Calu3 (cell line): Measurements from ENCODE around the gene RAB3C. TPM values are rescaled to one million over a fixed set of nuclear protein-coding genes. Genes with fewer than 3 reads are reported as not detected.

ENCODE experiments used
- BruUV-seq: library from RNA; stranded (reverse); fragments of 400-500 nt; replicated peaks from 2 replicates; lab custom pipeline; 2021; lab: Mats Ljungman, UMichigan
- CTCF ChIA-PET: fragments of 300-600 bp; sonication (Branson Sonifier 250); formaldehyde crosslinking; loops from one replicate; lab custom pipeline; 2022; ENCODE audit warnings: antibody characterized with exemption; lab: Charles Lee
- DNase-seq: peaks from one replicate; pipeline ENCODE4 v3.0.0; 2022
- H3K27ac Mint-ChIP-seq: one replicate; pipeline ENCODE4 v1.8.0; 2022; ENCODE audit warnings: mixed read lengths; ENCODE audit not compliant: unreplicated experiment
- H3K27me3 Mint-ChIP-seq: one replicate; pipeline ENCODE4 v1.8.0; 2022; ENCODE audit warnings: mixed read lengths; ENCODE audit not compliant: unreplicated experiment
- H3K36me3 Mint-ChIP-seq: one replicate; pipeline ENCODE4 v1.8.0; 2022; ENCODE audit warnings: mild to moderate bottlenecking, moderate library complexity, mixed read lengths; ENCODE audit not compliant: insufficient read depth, unreplicated experiment
- H3K4me1 Mint-ChIP-seq: one replicate; pipeline ENCODE4 v1.8.0; 2022; ENCODE audit warnings: mild to moderate bottlenecking, low read depth, mixed read lengths; ENCODE audit not compliant: unreplicated experiment
- H3K4me3 Mint-ChIP-seq: one replicate; pipeline ENCODE4 v1.8.0; 2022; ENCODE audit warnings: mild to moderate bottlenecking, low read depth, moderate library complexity, mixed read lengths; ENCODE audit not compliant: unreplicated experiment
- H3K9me3 Mint-ChIP-seq: one replicate; pipeline ENCODE4 v1.8.0; 2022; ENCODE audit warnings: low read depth, mixed read lengths; ENCODE audit not compliant: unreplicated experiment
- intact Hi-C: fragments of 100-400 bp; cut with micrococcal nuclease; formaldehyde crosslinking; loops from one replicate; pipeline ENCODE4 v1.10.0; 2022; ENCODE audit not compliant: unreplicated experiment
- total RNA-seq: library from RNA; stranded (reverse); gene quantifications from 2 replicates; pipeline ENCODE4 v1.2.3, GENCODE V29; 2022
- TF ChIP-seq, protein P1 (sequence below): fragments of 200-600 bp; IDR thresholded peaks from one replicate; pipeline ENCODE4 v1.8.0; 2022; ENCODE audit warnings: antibody characterized with exemption; ENCODE audit not compliant: unreplicated experiment

Gene RAB3C
- total RNA-seq, 1 experiment from 2014 or later, result not detected

DNA sequence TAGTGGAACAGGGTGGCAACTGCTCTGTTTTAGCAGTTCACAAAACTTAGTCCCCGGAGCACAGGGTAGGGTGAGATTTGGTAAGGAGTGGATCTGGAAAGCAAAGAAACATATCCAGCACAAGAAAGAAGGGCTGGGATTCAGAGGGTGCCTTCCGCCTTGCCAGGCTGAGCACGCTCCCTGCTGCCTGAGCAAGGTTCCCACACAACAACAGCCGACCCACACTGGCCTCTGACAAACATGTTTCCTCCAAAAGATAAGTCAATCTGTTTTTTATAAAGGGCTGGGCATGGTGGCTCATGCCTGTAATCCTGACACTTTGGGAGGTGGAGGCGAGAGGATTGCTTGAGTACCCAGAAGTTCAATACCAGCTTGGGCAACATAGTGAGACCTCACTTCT is 45.8 kb downstream of the RAB3C start:
- Mint-ChIP-seq H3K4me1 (no peaks in the 10 kb centered on the region), H3K27me3 (peaks cover 35% of the 10 kb centered on the region), H3K27ac (no peak overlapping the region), H3K4me3 (no peak overlapping the region), H3K36me3 (no peaks in the 10 kb centered on the region), H3K9me3 (no peaks in the 10 kb centered on the region)
- TF ChIP-seq, protein P1, sequence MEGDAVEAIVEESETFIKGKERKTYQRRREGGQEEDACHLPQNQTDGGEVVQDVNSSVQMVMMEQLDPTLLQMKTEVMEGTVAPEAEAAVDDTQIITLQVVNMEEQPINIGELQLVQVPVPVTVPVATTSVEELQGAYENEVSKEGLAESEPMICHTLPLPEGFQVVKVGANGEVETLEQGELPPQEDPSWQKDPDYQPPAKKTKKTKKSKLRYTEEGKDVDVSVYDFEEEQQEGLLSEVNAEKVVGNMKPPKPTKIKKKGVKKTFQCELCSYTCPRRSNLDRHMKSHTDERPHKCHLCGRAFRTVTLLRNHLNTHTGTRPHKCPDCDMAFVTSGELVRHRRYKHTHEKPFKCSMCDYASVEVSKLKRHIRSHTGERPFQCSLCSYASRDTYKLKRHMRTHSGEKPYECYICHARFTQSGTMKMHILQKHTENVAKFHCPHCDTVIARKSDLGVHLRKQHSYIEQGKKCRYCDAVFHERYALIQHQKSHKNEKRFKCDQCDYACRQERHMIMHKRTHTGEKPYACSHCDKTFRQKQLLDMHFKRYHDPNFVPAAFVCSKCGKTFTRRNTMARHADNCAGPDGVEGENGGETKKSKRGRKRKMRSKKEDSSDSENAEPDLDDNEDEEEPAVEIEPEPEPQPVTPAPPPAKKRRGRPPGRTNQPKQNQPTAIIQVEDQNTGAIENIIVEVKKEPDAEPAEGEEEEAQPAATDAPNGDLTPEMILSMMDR, result no peak
- no peak for DNase-seq
- CTCF ChIA-PET, result interaction anchor here (0.7 kb wide), 1 partner anchor 1404 kb away, joined by 4 read pairs; no protein-coding TSS in a partner anchor
- no TSS peak for BruUV-seq
- intact Hi-C loops, result no loop called here

DNA sequence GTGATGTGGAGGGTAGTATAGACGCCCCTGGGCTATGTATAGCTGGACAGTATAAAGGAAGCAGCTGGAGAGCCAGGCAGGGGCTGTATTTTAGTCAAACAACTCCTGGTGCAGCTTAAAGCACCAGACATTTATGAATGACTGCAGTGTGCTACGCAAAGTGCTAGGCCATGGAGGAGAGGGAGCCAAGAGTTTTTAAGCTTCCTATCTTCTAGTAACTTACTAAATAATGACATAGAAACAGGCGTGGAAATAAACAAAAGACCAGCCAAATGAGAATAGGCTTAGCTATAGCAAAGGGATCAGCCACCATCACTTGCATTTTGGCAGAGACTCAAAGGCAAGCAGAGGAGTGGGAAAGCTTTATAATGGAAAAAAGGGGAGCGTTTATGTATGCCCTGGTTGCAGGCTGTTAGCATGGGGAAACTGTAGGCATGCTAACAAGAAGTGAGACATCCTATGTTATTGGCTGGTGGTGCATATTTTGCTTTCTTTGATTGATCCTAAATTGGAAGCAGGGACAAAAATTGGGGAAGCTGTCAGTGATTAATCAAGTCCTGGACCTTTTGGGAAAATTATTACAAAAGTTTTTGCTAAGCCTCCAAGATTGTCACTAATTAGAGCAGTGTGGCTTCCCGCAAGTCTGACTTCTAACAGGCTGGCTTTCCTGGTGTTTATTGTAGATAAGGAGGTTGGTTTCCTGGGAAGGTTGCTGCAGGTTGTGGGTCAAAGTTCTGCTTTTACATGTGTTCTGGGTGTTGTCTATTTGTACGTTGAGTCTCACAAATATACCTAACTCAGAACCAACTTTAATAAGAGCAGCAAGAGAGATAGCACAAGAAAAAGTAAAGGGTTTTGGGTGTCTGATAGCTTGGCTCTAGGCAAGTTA is 46.6 kb downstream of the RAB3C start:
- H3K27me3 Mint-ChIP-seq, result peaks cover 35% of the 10 kb centered on the region

DNA sequence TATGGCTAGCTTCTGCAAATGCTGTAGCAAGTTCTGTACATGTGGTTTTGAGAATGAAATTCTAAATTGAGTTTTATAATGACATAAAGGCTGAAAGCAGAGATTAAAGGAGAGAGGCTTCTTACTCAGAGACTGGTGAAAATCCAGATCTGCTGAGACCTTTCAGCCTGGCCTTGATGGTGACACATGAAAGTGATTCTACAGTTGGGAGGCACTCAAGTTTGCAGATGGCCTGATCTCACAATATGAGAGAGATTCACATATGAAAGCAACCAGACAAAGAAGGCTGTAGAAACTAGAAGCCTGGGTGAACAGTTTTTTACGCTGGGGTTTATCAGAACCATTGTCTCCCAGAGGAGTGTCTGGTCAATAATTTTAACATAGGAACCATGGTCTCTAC is 49.0 kb downstream of the RAB3C start:
- intact Hi-C loops, result no loop called here
- TF ChIP-seq, protein P1, result no peak
- Mint-ChIP-seq H3K36me3 (no peaks in the 10 kb centered on the region), H3K4me1 (no peaks in the 10 kb centered on the region), H3K9me3 (no peaks in the 10 kb centered on the region), H3K27ac (no peak overlapping the region), H3K4me3 (no peak overlapping the region), H3K27me3 (peaks cover 49% of the 10 kb centered on the region)
- no TSS peak for BruUV-seq
- DNase-seq, result no peak
- CTCF ChIA-PET, result no interaction called here

More for the DNA sequence above, 46.6 kb downstream of the RAB3C start:
- CTCF ChIA-PET, result interaction anchor here (0.7 kb wide), 1 partner anchor 1403 kb away, joined by 4 read pairs; no protein-coding TSS in a partner anchor
- TF ChIP-seq, protein P1, result no peak
- Mint-ChIP-seq H3K4me3 (no peak overlapping the region), H3K9me3 (no peaks in the 10 kb centered on the region), H3K4me1 (no peaks in the 10 kb centered on the region), H3K27ac (no peak overlapping the region), H3K36me3 (no peaks in the 10 kb centered on the region)
- no peak for DNase-seq
- BruUV-seq, result no TSS peak
- intact Hi-C loops, result no loop called here

DNA sequence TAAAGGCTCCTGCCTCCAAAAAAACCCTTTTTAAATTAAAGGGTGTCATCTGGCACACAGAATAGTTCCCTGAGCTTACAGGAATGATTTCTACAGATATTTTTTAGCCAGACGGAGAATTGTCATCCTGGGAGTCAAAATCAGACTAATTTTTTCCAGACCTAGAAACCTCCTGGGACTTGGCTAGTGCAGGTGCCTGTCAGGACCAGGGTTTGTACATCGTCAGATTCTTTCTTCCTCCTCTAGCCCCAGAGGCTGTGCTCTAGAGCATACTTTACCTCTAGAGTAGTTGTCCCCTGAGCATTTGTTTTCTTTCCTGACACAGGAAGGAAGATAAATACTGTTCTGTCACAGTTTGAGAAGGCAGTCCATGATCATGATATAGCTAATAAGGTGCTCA is 52.5 kb downstream of the RAB3C start:
- no peak for DNase-seq
- Mint-ChIP-seq H3K4me1 (no peaks in the 10 kb centered on the region), H3K9me3 (no peaks in the 10 kb centered on the region), H3K36me3 (no peaks in the 10 kb centered on the region), H3K27me3 (peaks cover 57% of the 10 kb centered on the region), H3K4me3 (no peak overlapping the region), H3K27ac (no peak overlapping the region)
- no TSS peak for BruUV-seq
- intact Hi-C loops, result no loop called here
- TF ChIP-seq, protein P1, result no peak
- CTCF ChIA-PET, result no interaction called here
